ENCODE measurements around the gene ALOX12. TPM values are rescaled to one million over a fixed set of nuclear protein-coding genes. Genes with fewer than 3 reads are reported as not detected.

ALOX12 gene
- total RNA-seq, 2 experiments from 2014 or later: not detected

Other genes starting within 250 kb of the ALOX12 start
- gene XAF1, start 240.0 kb upstream of the ALOX12 start, total RNA-seq: 10 to 100 TPM; 15.0 to 19.0 TPM
- not detected for gene FBXO39, start 219.8 kb upstream of the ALOX12 start, total RNA-seq
- not detected for gene TEKT1, start 164.3 kb upstream of the ALOX12 start, total RNA-seq
- gene RNASEK, start 16.6 kb downstream of the ALOX12 start, total RNA-seq: 100 to 1,000 TPM; 120 to 130 TPM
- gene BCL6B, start 27.0 kb downstream of the ALOX12 start, total RNA-seq: under 1 TPM; 0.62 to 0.74 TPM
- gene SLC16A13, start 40.0 kb downstream of the ALOX12 start, total RNA-seq: 1 to 10 TPM; 4.1 to 5.3 TPM
- under 1 TPM; 0.30 to 0.64 TPM for gene SLC16A11, start 48.0 kb downstream of the ALOX12 start, total RNA-seq
- gene CLEC10A, start 84.2 kb downstream of the ALOX12 start, total RNA-seq: not detected
- gene ASGR2, start 118.8 kb downstream of the ALOX12 start, total RNA-seq: not detected
- 1 to 10 TPM in 1 of 2 experiments, under 1 TPM in 1; 0.64 to 1.5 TPM for gene ASGR1, start 183.3 kb downstream of the ALOX12 start, total RNA-seq
- gene DLG4, start 223.8 kb downstream of the ALOX12 start, total RNA-seq: 10 to 100 TPM; 13.6 to 13.8 TPM
- 100 to 1,000 TPM; 263 to 267 TPM for gene ACADVL, start 223.9 kb downstream of the ALOX12 start, total RNA-seq
- 10 to 100 TPM; 26.7 to 29.4 TPM for gene DVL2, start 238.5 kb downstream of the ALOX12 start, total RNA-seq
- gene PHF23, start 243.4 kb downstream of the ALOX12 start, total RNA-seq: 10 to 100 TPM in 1 of 2 experiments, 1 to 10 TPM in 1; 8.4 to 10.0 TPM
- 100 to 1,000 TPM; 137 to 152 TPM for gene GABARAP, start 246.4 kb downstream of the ALOX12 start, total RNA-seq